Spleen (tissue), 7 donors: ENCODE data around the gene SHROOM4.

Experiments
- POLR2AphosphoS5 ChIP-seq, 3 donors: sonication (generic); formaldehyde crosslinking; IDR thresholded peaks; one replicate each; pipeline ENCODE4 v1.5.1; 2017; ENCODE audit warnings: antibody characterized with exemption in 3 of 3
- TF ChIP-seq, protein P1 (sequence below), 11 experiments: fragments of 200-600 bp in 7 of 11; fragments of 450-650 bp in 4 of 11; sonication (generic) in 4 of 11; IDR thresholded peaks in 8 of 11; conservative IDR thresholded peaks in 3 of 11; 1 replicate in 7 of 11; 2 replicates in 4 of 11; pipeline versions ENCODE4 v1.4.0 to v1.8.0; 2016 to 2021; ENCODE audit warnings: antibody characterized with exemption in 11 of 11, inconsistent platforms in 4 of 11, mild to moderate bottlenecking in 1 of 11
- donor health status: DM: no; HTN: no; CAD: no; lungs with moderate emphysema.
- donor health status: DM: no; HTN: no; CAD: no.
- donor health status: DM: no; HTN: no; CAD: no.

DNA sequence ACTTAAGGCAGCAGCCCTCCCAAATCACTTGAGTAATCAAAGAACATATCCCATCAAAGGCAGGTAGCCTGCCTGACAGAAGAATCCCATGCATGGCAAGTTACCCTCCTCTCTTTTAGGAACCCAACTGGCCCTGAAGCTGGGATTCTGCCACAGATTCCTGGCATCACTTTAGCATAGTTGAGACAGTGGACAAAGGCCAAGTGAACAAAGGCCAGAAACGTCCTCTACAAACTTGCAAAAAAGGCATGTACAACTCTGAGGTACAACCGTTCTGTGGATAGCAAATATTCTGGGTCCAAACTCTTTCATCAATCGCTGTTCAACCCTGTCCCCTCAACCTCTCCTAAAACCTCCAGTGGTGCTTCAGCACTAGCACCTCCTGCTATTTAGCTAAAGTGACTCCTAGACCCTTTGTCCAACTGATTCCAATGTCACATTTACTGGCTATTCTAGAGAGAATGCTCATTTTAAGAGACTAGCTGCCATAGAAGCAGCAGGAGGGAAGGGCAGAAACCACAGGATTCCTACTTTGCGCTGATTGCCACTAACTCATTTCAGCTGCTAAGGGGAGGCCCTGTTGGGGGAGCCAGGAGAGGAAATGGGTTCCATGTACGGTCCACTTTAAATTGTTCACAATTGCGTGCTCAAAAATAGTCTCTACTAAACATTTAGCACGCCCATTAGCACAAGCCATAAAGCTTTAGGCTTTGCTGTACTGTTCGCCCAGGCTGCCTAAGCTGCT, 105.9 kb downstream of the SHROOM4 start:
- TF ChIP-seq POLR2AphosphoS5 (IDR thresholded peaks at IDR 0.05) = no peak
- TF ChIP-seq, protein P1, sequence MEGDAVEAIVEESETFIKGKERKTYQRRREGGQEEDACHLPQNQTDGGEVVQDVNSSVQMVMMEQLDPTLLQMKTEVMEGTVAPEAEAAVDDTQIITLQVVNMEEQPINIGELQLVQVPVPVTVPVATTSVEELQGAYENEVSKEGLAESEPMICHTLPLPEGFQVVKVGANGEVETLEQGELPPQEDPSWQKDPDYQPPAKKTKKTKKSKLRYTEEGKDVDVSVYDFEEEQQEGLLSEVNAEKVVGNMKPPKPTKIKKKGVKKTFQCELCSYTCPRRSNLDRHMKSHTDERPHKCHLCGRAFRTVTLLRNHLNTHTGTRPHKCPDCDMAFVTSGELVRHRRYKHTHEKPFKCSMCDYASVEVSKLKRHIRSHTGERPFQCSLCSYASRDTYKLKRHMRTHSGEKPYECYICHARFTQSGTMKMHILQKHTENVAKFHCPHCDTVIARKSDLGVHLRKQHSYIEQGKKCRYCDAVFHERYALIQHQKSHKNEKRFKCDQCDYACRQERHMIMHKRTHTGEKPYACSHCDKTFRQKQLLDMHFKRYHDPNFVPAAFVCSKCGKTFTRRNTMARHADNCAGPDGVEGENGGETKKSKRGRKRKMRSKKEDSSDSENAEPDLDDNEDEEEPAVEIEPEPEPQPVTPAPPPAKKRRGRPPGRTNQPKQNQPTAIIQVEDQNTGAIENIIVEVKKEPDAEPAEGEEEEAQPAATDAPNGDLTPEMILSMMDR (IDR thresholded peaks at IDR 0.05 in 8 of 11, conservative IDR thresholded peaks at IDR 0.05 in 3 of 11) = no peak
